HepG2 (cell line): Measurements from ENCODE around the gene PPDPF. TPM values are rescaled to one million over a fixed set of nuclear protein-coding genes. Genes with fewer than 3 reads are reported as not detected.

Experiments used
- ARNTL ChIP-seq: sonication (generic); formaldehyde crosslinking; IDR thresholded peaks from 2 replicates; pipeline ENCODE4 v1.4.0; 2020; ENCODE audit warnings: mild to moderate bottlenecking, missing genetic modification reagents
- ATF7-NPFF ChIP-seq: sonication (generic); formaldehyde crosslinking; IDR thresholded peaks from 2 replicates; pipeline ENCODE4 v1.8.1; 2023; ENCODE audit warnings: mild to moderate bottlenecking, low read depth, missing genetic modification reagents, moderate library complexity
- DPF2 ChIP-seq: sonication (generic); formaldehyde crosslinking; IDR thresholded peaks from 2 replicates; pipeline ENCODE4 v1.4.0; 2020; ENCODE audit warnings: mild to moderate bottlenecking, low read depth, missing genetic modification reagents, borderline replicate concordance
- FOXM1 ChIP-seq: sonication (generic); formaldehyde crosslinking; IDR thresholded peaks from 2 replicates; pipeline ENCODE4 v1.5.0; 2020; ENCODE audit warnings: missing genetic modification reagents
- MED8 ChIP-seq: sonication (generic); formaldehyde crosslinking; IDR thresholded peaks from 2 replicates; pipeline ENCODE4 v1.8.1; 2023; ENCODE audit warnings: mild to moderate bottlenecking, missing genetic modification reagents; ENCODE audit not compliant: insufficient replicate concordance
- MZF1 ChIP-seq: sonication (generic); formaldehyde crosslinking; IDR thresholded peaks from 2 replicates; pipeline ENCODE4 v1.8.1; 2023; ENCODE audit warnings: mild to moderate bottlenecking, missing genetic modification reagents, borderline replicate concordance
- NFKB2 ChIP-seq: sonication (generic); formaldehyde crosslinking; IDR thresholded peaks from 2 replicates; pipeline ENCODE4 v1.4.0; 2020; ENCODE audit warnings: missing genetic modification reagents, borderline replicate concordance
- SNAPC2 ChIP-seq: sonication (generic); formaldehyde crosslinking; IDR thresholded peaks from 2 replicates; pipeline ENCODE4 v1.8.1; 2022; ENCODE audit warnings: mild to moderate bottlenecking, missing genetic modification reagents
- SYNCRIP ChIP-seq: fragments of 200-400 bp; formaldehyde crosslinking; IDR thresholded peaks from 2 replicates; pipeline ENCODE4 v1.6.1; 2018; ENCODE audit warnings: mild to moderate bottlenecking, low read depth, low read length; ENCODE audit not compliant: insufficient read depth
- ZBTB3 ChIP-seq: sonication (generic); formaldehyde crosslinking; IDR thresholded peaks from 2 replicates; pipeline ENCODE4 v1.4.0; 2020; ENCODE audit warnings: low read depth, mild to moderate bottlenecking, moderate library complexity, missing genetic modification reagents, borderline replicate concordance
- ZMAT3 ChIP-seq: sonication (generic); formaldehyde crosslinking; conservative IDR thresholded peaks from 2 replicates; pipeline ENCODE4 v1.7.0; 2021; ENCODE audit warnings: missing genetic modification reagents
- ZNF253 ChIP-seq: sonication (generic); formaldehyde crosslinking; IDR thresholded peaks from 2 replicates; pipeline ENCODE4 v1.8.0; 2022; ENCODE audit warnings: mild to moderate bottlenecking, missing genetic modification reagents, borderline replicate concordance
- ZNF33B ChIP-seq: sonication (generic); formaldehyde crosslinking; IDR thresholded peaks from 2 replicates; pipeline ENCODE4 v1.5.1; 2020; ENCODE audit warnings: mild to moderate bottlenecking, missing genetic modification reagents
- ZNF546 ChIP-seq: sonication (generic); formaldehyde crosslinking; conservative IDR thresholded peaks from 2 replicates; pipeline ENCODE4 v1.8.1; 2023; ENCODE audit warnings: mild to moderate bottlenecking, missing genetic modification reagents
- ZNF713 ChIP-seq: sonication (generic); formaldehyde crosslinking; IDR thresholded peaks from 2 replicates; pipeline ENCODE4 v1.4.0; 2020; ENCODE audit warnings: mild to moderate bottlenecking, missing genetic modification reagents
- ZNF766 ChIP-seq: sonication (generic); formaldehyde crosslinking; IDR thresholded peaks from 2 replicates; pipeline ENCODE4 v1.5.0; 2020; ENCODE audit warnings: missing genetic modification reagents, borderline replicate concordance
- ZNF841 ChIP-seq: sonication (generic); formaldehyde crosslinking; IDR thresholded peaks from 2 replicates; pipeline ENCODE4 v1.8.1; 2023; ENCODE audit warnings: missing genetic modification reagents, borderline replicate concordance
- polyA plus RNA-seq, 8 experiments: library from polyadenylated mRNA; depleted of rRNA in 3 of 8; stranded (reverse) in 7 of 8; unstranded in 1 of 8; fragments of >200 nt; fragmentation: Illumina TruSeq in 4 of 8; extraction: Trizol in 4 of 8; gene quantifications; 2 replicates each; pipeline versions ENCODE4 v1.2.1 to v1.2.3, GENCODE V29; 2011 to 2016; ENCODE audit warnings: low read depth in 4 of 8, missing spikeins in 1 of 8, mixed read lengths in 1 of 8; ENCODE audit not compliant: insufficient read depth in 1 of 8
- total RNA-seq, 5 experiments: library from RNA; depleted of rRNA; stranded (reverse); fragments of >200 nt; fragmentation: Illumina TruSeq; extraction: Trizol; gene quantifications; 2 replicates each; pipeline ENCODE4 v1.2.3, GENCODE V29; 2016; ENCODE audit warnings: low read depth in 1 of 5
- TF ChIP-seq, protein P1 (sequence below): conservative IDR thresholded peaks from 2 replicates; pipeline ENCODE4 v1.6.1; 2018; ENCODE audit warnings: missing genetic modification reagents
- TF ChIP-seq, protein P2 (sequence below): sonication (generic); formaldehyde crosslinking; IDR thresholded peaks from 2 replicates; pipeline ENCODE4 v1.5.0; 2020; ENCODE audit warnings: missing genetic modification reagents
- TF ChIP-seq, protein P3 (sequence below): sonication (generic); formaldehyde crosslinking; IDR thresholded peaks from 2 replicates; pipeline ENCODE4 v1.4.0; 2020; ENCODE audit warnings: missing genetic modification reagents
- TF ChIP-seq, protein P4 (sequence below): sonication (generic); formaldehyde crosslinking; IDR thresholded peaks from 2 replicates; pipeline ENCODE4 v1.4.0; 2020; ENCODE audit warnings: missing genetic modification reagents
- TF ChIP-seq, protein P5 (sequence below): sonication (generic); formaldehyde crosslinking; IDR thresholded peaks from 2 replicates; pipeline ENCODE4 v1.4.0; 2020; ENCODE audit warnings: missing genetic modification reagents
- TF ChIP-seq, protein P6 (sequence below): sonication (generic); formaldehyde crosslinking; IDR thresholded peaks from 2 replicates; pipeline ENCODE4 v1.8.1; 2023; ENCODE audit warnings: mild to moderate bottlenecking, missing genetic modification reagents

Gene PPDPF
- total and polyA plus RNA-seq, 2 of the 13 experiments (the other 11 are each of a cell fraction or from before 2014, with no cell fraction given), result 1.8 to 7.0 TPM

DNA sequence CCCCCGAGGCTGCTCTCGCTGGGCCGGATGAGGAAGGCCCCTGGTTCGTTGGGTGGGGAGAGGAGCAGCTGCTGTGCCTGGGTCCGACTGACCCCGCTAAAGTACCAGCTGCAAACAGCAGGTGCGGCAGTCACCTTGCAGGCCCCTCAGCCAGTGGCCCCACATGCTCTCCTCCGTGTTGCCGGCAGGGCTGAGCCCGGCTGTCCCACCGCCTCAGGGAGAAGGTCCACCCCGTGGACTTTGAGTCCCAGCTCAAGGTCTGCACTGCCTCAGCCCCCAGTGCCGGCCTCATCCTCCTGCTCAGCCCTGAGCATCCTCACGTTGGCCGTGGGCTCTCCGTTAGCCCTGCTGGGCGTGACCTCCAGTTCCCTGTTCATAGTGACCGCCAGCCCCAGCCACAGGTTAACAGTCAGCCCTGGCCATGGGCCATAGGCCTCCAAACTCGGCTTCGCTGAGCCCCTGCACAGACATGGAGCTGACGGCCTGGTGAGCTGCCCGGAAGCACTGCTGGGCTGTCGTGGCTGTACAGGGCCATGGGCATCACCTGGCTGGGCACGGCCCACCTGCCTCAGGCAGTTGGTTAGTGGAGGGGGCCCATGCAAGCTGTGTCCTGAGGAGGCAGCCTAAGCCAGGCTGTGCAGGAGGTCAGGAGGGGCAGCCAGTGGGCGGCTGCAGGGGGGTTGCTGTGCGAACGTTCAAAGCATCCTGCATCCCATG, 23.8 kb downstream of the PPDPF start (continued):
- TF ChIP-seq, protein P1, sequence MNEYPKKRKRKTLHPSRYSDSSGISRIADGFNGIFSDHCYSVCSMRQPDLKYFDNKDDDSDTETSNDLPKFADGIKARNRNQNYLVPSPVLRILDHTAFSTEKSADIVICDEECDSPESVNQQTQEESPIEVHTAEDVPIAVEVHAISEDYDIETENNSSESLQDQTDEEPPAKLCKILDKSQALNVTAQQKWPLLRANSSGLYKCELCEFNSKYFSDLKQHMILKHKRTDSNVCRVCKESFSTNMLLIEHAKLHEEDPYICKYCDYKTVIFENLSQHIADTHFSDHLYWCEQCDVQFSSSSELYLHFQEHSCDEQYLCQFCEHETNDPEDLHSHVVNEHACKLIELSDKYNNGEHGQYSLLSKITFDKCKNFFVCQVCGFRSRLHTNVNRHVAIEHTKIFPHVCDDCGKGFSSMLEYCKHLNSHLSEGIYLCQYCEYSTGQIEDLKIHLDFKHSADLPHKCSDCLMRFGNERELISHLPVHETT, result no peak
- no peak; the same call in 1 of the 2 replicates for TF ChIP-seq ZNF546 (CRISPR knock-in tag)
- TF ChIP-seq, protein P2, sequence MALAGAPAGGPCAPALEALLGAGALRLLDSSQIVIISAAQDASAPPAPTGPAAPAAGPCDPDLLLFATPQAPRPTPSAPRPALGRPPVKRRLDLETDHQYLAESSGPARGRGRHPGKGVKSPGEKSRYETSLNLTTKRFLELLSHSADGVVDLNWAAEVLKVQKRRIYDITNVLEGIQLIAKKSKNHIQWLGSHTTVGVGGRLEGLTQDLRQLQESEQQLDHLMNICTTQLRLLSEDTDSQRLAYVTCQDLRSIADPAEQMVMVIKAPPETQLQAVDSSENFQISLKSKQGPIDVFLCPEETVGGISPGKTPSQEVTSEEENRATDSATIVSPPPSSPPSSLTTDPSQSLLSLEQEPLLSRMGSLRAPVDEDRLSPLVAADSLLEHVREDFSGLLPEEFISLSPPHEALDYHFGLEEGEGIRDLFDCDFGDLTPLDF (CRISPR knock-in tag), result no peak
- TF ChIP-seq, protein P3, sequence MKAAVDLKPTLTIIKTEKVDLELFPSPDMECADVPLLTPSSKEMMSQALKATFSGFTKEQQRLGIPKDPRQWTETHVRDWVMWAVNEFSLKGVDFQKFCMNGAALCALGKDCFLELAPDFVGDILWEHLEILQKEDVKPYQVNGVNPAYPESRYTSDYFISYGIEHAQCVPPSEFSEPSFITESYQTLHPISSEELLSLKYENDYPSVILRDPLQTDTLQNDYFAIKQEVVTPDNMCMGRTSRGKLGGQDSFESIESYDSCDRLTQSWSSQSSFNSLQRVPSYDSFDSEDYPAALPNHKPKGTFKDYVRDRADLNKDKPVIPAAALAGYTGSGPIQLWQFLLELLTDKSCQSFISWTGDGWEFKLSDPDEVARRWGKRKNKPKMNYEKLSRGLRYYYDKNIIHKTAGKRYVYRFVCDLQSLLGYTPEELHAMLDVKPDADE (CRISPR knock-in tag), result no peak
- no peak for TF ChIP-seq SYNCRIP
- no peak for TF ChIP-seq FOXM1 (CRISPR knock-in tag)
- TF ChIP-seq, protein P4, sequence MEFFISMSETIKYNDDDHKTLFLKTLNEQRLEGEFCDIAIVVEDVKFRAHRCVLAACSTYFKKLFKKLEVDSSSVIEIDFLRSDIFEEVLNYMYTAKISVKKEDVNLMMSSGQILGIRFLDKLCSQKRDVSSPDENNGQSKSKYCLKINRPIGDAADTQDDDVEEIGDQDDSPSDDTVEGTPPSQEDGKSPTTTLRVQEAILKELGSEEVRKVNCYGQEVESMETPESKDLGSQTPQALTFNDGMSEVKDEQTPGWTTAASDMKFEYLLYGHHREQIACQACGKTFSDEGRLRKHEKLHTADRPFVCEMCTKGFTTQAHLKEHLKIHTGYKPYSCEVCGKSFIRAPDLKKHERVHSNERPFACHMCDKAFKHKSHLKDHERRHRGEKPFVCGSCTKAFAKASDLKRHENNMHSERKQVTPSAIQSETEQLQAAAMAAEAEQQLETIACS (CRISPR knock-in tag), result no peak
- TF ChIP-seq ARNTL (CRISPR knock-in tag), result no peak
- TF ChIP-seq MED8, result no peak
- no peak; the same call in 1 of the 2 replicates for TF ChIP-seq NFKB2 (CRISPR knock-in tag)
- 0 out of 2 replicates have a peak, but pooled peaks have one; percentile 36 for TF ChIP-seq MZF1 (CRISPR knock-in tag)
- no peak for TF ChIP-seq ZBTB3 (CRISPR knock-in tag)
- no peak for TF ChIP-seq ATF7-NPFF (CRISPR knock-in tag)
- TF ChIP-seq ZNF766 (CRISPR knock-in tag), result no peak
- no peak for TF ChIP-seq ZNF713
- no peak for TF ChIP-seq ZMAT3 (CRISPR knock-in tag)
- TF ChIP-seq DPF2, result no peak
- TF ChIP-seq ZNF253, result no peak
- TF ChIP-seq ZNF33B, result no peak
- TF ChIP-seq, protein P5, sequence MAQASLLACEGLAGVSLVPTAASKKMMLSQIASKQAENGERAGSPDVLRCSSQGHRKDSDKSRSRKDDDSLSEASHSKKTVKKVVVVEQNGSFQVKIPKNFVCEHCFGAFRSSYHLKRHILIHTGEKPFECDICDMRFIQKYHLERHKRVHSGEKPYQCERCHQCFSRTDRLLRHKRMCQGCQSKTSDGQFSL (CRISPR knock-in tag), result no peak
- no peak for TF ChIP-seq SNAPC2
- no peak for TF ChIP-seq ZNF841 (CRISPR knock-in tag)
- TF ChIP-seq, protein P6, sequence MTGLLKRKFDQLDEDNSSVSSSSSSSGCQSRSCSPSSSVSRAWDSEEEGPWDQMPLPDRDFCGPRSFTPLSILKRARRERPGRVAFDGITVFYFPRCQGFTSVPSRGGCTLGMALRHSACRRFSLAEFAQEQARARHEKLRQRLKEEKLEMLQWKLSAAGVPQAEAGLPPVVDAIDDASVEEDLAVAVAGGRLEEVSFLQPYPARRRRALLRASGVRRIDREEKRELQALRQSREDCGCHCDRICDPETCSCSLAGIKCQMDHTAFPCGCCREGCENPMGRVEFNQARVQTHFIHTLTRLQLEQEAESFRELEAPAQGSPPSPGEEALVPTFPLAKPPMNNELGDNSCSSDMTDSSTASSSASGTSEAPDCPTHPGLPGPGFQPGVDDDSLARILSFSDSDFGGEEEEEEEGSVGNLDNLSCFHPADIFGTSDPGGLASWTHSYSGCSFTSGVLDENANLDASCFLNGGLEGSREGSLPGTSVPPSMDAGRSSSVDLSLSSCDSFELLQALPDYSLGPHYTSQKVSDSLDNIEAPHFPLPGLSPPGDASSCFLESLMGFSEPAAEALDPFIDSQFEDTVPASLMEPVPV (CRISPR knock-in tag), result peak; percentile 25; the same call in 1 of the 2 replicates
